Measurements from ENCODE around the gene MIA.

MIA gene

DNA sequence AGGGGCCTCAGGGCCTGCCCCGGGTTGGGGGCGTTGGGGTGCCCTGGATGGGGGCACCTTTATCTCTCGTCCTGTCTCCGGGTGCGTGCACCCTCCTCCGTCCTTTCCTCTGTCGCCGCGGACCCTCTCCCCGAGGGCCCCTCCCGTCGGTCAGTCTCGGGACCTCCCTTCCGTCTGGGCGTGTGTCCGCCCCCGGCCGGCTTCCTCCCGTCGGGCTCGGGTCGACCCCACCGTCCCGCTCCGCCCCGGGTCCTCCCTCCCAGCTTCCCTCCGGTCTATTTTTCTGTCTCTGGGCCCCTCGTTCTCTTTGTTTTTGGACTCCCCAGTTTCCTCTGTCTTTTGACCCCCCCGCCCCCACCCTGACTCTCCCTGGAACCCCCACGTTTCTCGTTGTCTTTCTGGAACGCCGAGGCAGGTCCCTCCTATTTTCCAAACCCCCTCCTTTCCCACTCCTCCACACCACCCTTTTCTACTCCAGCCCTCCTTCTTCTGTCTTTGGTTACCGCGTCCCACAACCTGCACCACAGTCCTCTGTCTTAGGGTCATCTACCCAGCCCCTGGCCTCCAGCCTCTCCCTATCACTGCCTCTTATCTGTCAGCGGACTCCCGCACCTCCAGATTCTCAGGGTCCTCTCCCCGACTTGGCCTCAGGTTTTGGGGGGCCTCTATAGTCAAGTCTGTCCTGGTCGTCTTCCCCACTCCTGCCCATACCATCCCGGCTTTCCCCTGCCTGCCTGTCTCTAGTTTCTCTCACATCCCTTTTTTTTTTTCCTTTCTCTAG lies 24.4 kb downstream of the MIA start (continued):
- TF ChIP-seq KLF10 (tag by site-specific recombination; IDR thresholded peaks at IDR 0.05), result no peak
- TF ChIP-seq ZNF785 (tag by site-specific recombination; IDR thresholded peaks at IDR 0.05), result 0 out of 2 replicates have a peak, but pooled peaks have one; percentile 38
- peak; percentile 92 for TF ChIP-seq EGR2 (tag by site-specific recombination; IDR thresholded peaks at IDR 0.05; ENCODE audit: low read depth)
- 0 out of 2 replicates have a peak, but pooled peaks have one; percentile 11 for TF ChIP-seq ZNF394 (tag by site-specific recombination; IDR thresholded peaks at IDR 0.05; ENCODE audit: borderline replicate concordance)
- TF ChIP-seq ZNF404 (tag by site-specific recombination; IDR thresholded peaks at IDR 0.05), result no peak
- no peak for TF ChIP-seq FEZF1 (tag by site-specific recombination; IDR thresholded peaks at IDR 0.05)
- no peak for TF ChIP-seq ZNF211 (tag by site-specific recombination; IDR thresholded peaks at IDR 0.05; ENCODE audit: low read depth)
- TF ChIP-seq SCRT1 (tag by site-specific recombination; IDR thresholded peaks at IDR 0.05; ENCODE audit: borderline replicate concordance), result no peak
- TF ChIP-seq, protein P1, sequence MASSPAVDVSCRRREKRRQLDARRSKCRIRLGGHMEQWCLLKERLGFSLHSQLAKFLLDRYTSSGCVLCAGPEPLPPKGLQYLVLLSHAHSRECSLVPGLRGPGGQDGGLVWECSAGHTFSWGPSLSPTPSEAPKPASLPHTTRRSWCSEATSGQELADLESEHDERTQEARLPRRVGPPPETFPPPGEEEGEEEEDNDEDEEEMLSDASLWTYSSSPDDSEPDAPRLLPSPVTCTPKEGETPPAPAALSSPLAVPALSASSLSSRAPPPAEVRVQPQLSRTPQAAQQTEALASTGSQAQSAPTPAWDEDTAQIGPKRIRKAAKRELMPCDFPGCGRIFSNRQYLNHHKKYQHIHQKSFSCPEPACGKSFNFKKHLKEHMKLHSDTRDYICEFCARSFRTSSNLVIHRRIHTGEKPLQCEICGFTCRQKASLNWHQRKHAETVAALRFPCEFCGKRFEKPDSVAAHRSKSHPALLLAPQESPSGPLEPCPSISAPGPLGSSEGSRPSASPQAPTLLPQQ (tag by site-specific recombination; IDR thresholded peaks at IDR 0.05), result peak; percentile 61
- TF ChIP-seq ZNF148 (tag by site-specific recombination; IDR thresholded peaks at IDR 0.05; ENCODE audit: borderline replicate concordance), result no peak
- no peak for TF ChIP-seq ZNF664 (tag by site-specific recombination; IDR thresholded peaks at IDR 0.05)
- TF ChIP-seq, protein P2, sequence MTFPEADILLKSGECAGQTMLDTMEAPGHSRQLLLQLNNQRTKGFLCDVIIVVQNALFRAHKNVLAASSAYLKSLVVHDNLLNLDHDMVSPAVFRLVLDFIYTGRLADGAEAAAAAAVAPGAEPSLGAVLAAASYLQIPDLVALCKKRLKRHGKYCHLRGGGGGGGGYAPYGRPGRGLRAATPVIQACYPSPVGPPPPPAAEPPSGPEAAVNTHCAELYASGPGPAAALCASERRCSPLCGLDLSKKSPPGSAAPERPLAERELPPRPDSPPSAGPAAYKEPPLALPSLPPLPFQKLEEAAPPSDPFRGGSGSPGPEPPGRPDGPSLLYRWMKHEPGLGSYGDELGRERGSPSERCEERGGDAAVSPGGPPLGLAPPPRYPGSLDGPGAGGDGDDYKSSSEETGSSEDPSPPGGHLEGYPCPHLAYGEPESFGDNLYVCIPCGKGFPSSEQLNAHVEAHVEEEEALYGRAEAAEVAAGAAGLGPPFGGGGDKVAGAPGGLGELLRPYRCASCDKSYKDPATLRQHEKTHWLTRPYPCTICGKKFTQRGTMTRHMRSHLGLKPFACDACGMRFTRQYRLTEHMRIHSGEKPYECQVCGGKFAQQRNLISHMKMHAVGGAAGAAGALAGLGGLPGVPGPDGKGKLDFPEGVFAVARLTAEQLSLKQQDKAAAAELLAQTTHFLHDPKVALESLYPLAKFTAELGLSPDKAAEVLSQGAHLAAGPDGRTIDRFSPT (tag by site-specific recombination; IDR thresholded peaks at IDR 0.05), result peak; percentile 70
- no peak for TF ChIP-seq ZNF239 (tag by site-specific recombination; IDR thresholded peaks at IDR 0.05)
- no peak for TF ChIP-seq ZNF776 (tag by site-specific recombination; IDR thresholded peaks at IDR 0.05; ENCODE audit: borderline replicate concordance)
- no peak for TF ChIP-seq OSR2 (tag by site-specific recombination; IDR thresholded peaks at IDR 0.05)
- TF ChIP-seq ZNF133 (tag by site-specific recombination; IDR thresholded peaks at IDR 0.05), result no peak
- TF ChIP-seq ZNF610 (tag by site-specific recombination; IDR thresholded peaks at IDR 0.05; ENCODE audit: borderline replicate concordance), result 0 out of 2 replicates have a peak, but pooled peaks have one; percentile 41
- TF ChIP-seq ZXDB (tag by site-specific recombination; IDR thresholded peaks at IDR 0.05), result peak; percentile 65
- no peak for TF ChIP-seq ZNF473 (tag by site-specific recombination; IDR thresholded peaks at IDR 0.05)
- TF ChIP-seq ZNF521 (tag by site-specific recombination; IDR thresholded peaks at IDR 0.05), result no peak
- TF ChIP-seq, protein P3, sequence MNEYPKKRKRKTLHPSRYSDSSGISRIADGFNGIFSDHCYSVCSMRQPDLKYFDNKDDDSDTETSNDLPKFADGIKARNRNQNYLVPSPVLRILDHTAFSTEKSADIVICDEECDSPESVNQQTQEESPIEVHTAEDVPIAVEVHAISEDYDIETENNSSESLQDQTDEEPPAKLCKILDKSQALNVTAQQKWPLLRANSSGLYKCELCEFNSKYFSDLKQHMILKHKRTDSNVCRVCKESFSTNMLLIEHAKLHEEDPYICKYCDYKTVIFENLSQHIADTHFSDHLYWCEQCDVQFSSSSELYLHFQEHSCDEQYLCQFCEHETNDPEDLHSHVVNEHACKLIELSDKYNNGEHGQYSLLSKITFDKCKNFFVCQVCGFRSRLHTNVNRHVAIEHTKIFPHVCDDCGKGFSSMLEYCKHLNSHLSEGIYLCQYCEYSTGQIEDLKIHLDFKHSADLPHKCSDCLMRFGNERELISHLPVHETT (tag by site-specific recombination; IDR thresholded peaks at IDR 0.05), result 0 out of 2 replicates have a peak, but pooled peaks have one; percentile 33
- no peak for TF ChIP-seq ZNF654 (tag by site-specific recombination; IDR thresholded peaks at IDR 0.05; ENCODE audit: low read depth)
- TF ChIP-seq IKZF3 (tag by site-specific recombination; IDR thresholded peaks at IDR 0.05), result no peak
- no peak for TF ChIP-seq ZSCAN18 (tag by site-specific recombination; IDR thresholded peaks at IDR 0.05)
- no peak for TF ChIP-seq ZNF140 (tag by site-specific recombination; IDR thresholded peaks at IDR 0.05)
- TF ChIP-seq ZNF37A (tag by site-specific recombination; IDR thresholded peaks at IDR 0.05), result no peak
- peak; percentile 87 for TF ChIP-seq WT1 (tag by site-specific recombination; IDR thresholded peaks at IDR 0.05)
- peak; percentile 91 for TF ChIP-seq ZBTB10 (tag by site-specific recombination; IDR thresholded peaks at IDR 0.05)
